GM13976 (cell line): Measurements from ENCODE around the gene TBX18.

Experiments
- DNase-seq: peaks from one replicate; pipeline ENCODE4 v3.0.0; 2012; ENCODE audit warnings: low spot score
- CTCF ChIP-seq: IDR thresholded peaks from 2 replicates; pipeline ENCODE4 v1.5.1; 2012; ENCODE audit warnings: borderline replicate concordance, mild to moderate bottlenecking; ENCODE audit not compliant: insufficient read depth; ENCODE audit errors: extremely low read depth, missing control alignments, control extremely low read depth
- in situ Hi-C: fragments of 300-500 bp; cut with MboI; formaldehyde crosslinking; loops from one replicate; pipeline ENCODE4 v1.12.0; 2022; ENCODE audit warnings: low sequenced_read_pairs, mixed read lengths, inconsistent platforms; ENCODE audit not compliant: unreplicated experiment

TBX18 gene

GRCh38 chr6:84770521-84770920 lies 6.1 kb upstream of the TBX18 start:
- DNase-seq, result no peak
- in situ Hi-C loops, result no loop called here
- TF ChIP-seq CTCF, result no peak

GRCh38 chr6:84769306-84769705 lies 4.9 kb upstream of the TBX18 start:
- TF ChIP-seq CTCF, result no peak
- in situ Hi-C loops, result no loop called here
- DNase-seq, result no peak

DNA sequence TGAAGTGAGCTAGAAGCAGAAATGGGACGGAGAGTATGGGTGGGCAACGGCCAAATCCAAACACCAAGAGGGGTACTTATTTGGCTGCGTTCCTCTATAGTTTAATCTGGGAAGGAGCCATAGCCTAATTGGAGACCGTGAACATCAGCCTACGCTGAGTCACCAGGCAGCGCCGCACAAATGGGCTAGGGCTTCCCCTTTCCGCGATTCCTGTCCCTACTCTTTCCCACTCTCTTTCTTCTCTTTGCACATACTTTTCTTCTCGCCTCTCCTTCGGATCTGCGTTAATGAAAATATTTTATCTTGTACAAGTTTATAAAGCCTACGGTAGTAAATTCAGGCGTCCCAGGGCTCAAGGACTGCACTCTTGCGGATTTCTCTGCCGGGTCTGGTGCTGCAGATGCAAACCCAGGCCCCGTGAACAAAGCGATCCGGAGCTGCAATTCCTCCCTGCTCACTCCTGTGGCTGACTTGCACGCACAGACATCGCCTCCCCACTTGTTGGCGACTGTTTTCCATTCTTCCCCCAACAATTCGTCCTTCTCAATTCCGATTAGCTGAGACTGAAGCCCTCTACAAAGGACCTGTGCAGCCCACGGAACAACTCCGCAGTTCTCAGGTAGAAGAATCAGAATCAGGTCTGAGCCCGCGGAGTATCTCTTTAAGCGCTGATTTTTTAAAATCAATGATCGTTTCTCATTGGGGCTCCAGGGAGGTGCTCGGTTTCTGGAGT lies 4.2 kb upstream of the TBX18 start:
- no peak for TF ChIP-seq CTCF
- DNase-seq, result no peak
- in situ Hi-C loops, result no loop called here

- in situ Hi-C loops, result no loop called here
- TF ChIP-seq CTCF, result no peak
- no peak for DNase-seq
Observed at GRCh38 chr6:84767526-84768201, 3.3 kb upstream of the TBX18 start.

- no peak for DNase-seq
- in situ Hi-C loops, result no loop called here
- TF ChIP-seq CTCF, result no peak
Observed at GRCh38 chr6:84766799-84767525, 2.6 kb upstream of the TBX18 start.

DNA sequence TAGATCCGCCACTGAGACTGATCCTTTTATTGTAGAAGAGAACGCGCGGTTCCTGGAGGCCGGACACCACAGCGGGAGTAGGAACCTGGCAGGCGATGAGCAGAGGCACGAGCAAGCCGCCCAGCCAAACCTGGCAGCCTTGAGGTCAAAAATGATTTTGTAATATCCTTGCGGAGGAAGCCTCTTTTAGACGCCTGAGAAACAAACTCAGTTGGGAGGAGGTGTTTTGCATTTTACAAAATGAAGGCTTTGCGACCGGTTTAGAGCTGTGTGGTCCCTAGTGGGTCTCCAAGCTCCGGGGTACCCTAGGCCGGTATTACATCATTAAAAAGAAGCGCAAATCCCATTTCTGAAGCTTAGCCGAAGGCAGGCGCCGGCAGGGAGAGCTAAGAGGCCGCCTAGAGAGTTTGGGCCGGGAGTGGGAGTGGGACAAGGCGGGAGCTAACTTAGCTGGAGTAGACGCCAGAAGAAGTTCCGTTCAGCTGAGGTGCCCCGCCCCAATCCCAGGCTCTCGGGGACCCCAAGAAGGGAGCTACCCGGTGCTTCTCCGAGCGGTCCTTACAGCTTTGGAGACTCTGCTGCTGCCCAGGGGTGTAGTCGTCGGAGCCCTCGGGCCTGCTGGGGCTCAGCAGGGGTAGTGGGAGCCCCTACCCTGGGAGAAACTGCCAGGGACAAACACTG lies 1.9 kb upstream of the TBX18 start:
- no peak for DNase-seq
- no peak for TF ChIP-seq CTCF
- in situ Hi-C loops, result no loop called here
